NCI-H82 treated with DMSO at 0.1 percent for 48 hours (cell line): ENCODE measurements around the gene BARHL1.

ENCODE experiments used
- DNase-seq: peaks from one replicate; lab custom pipeline; 2025; ENCODE audit not compliant: unreplicated experiment; lab: John Stamatoyannopoulos, UW

The BARHL1 gene

DNA sequence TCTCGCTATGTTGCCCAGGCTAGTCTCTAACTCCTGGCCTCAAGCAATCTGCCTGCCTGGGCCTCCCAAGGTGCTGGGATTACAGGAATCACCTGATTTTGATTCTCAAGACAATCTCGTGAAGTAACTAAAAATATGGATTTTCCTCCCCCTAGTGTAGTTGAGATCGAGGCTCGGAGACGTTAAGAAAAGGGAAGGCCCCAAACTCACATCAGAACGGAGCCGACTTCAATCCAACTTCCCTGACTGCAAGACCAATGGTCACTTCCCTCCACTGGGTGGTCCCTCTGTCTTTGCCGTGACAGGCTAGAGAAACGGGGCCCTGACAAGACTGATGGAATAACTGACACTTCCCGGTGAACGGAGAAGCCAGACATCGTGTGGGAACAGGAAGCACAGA, 28.3 kb downstream of the BARHL1 start:
- DNase-seq, result no peak

DNA sequence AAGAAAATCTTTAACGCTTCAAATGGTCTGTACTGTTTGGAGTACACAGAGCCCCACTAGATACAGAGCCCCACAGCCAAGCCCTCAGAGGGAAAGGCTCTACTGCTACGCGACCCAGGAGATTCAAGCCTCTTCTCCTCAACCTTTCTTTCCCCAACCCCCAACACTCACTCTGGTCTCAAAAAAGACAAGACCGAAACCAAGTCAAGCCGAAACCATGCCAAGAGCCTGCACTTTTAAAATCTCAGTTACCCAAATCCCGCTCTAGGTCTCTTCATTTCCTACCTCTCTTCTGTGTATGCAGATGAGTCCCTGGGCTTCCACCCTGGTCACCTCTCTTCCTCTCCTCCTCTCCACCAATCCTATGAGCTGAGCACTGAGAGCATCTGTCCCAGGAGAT, 31.9 kb downstream of the BARHL1 start:
- DNase-seq, result no peak

DNA sequence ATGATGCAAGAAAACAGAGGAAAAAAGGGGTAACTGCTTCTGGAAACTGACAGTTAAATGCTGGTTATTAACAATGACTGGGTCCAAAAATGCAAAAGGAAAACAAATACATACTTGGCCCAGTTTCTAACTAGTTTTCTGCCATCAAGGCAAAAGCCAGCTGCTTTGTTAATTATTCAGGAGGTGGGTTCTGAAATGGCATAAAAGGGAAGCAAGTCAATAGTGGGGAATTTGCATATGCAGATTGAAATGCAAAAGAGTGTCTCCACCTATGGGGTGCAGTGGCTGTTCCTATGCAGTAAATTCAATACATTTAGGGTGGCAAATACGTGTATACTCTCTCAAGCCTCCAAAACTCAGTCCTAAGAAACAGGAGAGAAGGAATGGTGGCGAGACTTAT, 33.4 kb downstream of the BARHL1 start:
- DNase-seq, result no peak

DNA sequence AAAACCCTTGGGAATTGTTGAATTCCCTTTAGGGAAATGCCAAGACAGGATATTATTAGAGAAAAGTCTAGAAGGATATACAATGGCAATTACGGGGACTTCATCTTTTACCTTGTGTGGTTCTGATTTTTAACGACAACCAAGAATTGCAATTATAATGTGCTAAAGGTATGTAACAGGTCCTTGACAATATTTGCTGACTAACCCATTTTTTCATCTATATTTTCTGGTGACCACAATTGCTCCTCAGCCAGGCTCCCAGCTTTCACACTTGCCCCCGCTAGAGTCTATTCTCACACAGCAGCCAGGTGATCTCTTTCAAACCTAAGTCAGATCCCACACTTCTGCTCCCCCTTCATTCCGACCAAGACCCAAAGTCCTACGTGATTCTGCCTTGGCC, 34.3 kb downstream of the BARHL1 start:
- DNase-seq, result no peak

DNA sequence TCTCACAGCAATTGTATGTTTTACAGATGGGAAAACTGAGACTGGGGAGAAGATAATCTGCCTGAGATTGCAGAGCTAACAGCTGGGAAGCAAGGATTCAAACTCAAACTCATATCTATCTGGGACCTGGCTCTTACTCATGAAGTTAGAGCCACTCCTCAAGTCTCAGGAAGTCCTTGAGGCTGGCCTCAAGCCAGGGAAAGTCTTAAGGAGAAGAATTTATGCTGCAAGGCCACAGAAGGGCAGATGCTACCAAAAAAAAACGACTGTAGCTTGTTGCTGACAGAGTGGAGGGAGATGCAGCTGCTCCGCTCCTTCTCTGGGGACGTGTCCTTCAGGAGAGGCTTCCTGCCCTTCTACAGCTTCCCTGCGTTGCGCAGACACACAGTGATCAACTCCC, 39.8 kb downstream of the BARHL1 start:
- no peak for DNase-seq

DNA sequence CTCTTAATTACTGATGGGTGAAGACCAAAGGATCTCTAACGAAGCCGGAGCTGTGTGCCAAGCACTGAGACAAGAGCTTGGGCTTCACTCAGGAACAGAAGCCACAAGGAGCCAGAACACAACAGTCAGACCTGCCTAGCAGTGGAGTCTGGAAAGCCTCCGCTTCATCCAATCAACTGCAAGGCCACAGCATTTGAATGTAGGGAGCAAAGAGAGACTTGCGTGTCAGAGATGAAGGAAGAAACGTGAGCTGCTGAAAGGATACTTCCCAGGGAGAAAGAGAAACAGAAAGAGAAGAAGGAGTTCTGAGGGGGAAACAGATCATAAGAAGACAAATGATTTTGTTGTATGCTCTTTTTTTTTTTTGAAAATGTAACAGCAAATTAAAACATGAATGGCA, 43.9 kb downstream of the BARHL1 start:
- no peak for DNase-seq

DNA sequence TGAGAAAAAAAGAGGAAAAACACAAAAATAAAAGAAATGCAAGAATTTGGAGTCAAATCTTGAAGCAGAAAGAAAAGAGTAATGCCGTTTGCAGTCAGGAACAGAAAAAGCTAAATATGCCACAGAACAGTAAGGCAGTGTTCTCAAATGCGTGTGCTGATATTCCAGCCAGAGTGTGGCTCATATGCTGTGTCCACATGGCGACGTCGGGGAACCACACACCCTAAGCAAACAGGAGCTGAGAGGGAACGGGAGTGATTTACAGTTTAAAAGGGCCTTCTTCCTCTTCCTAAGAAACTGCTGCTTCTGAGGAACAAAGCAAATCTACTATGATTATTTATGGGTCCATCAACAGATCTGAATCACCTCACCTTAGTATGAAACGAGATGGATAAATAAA, 44.7 kb downstream of the BARHL1 start:
- DNase-seq, result no peak

DNA sequence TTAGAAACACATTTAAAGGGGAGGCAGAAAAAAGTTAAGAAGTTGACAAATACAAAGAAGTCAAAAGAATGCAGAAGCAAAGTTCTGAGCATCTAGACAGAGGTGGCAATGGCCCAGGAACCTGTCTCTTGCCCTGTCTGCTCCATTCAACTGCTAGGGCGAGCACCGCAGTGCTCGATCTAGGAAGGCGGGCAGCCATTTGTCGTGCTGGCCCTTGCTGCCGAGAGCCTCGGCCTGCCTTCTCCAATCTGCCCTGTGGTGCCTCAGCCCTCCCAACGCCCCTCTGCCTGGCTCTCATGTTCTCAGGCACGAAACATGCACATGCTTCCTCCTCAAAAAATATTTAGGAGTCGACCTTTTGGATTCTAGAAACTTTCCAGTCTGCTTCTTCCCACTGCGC, 45.2 kb downstream of the BARHL1 start:
- DNase-seq, result no peak

DNA sequence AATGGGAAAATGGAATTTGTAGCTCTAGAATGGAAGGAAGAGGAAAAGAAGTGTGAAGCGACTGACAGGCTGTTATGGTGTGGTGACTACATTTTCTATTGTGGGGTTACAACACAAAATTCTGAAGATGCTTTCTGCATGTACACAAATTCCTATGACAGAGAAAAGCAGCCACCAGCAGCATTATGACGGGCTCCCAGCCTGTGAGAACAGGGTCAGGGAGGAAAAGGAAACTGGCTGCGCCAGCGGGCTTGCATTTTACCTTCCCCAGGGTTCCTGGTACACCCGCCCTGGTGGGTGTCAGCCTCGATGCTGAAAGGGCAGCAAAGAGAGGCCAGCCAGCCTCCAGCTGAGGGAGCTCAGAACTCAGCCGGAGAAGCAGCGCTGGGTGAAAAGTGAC, 46.3 kb downstream of the BARHL1 start:
- DNase-seq, result no peak

DNA sequence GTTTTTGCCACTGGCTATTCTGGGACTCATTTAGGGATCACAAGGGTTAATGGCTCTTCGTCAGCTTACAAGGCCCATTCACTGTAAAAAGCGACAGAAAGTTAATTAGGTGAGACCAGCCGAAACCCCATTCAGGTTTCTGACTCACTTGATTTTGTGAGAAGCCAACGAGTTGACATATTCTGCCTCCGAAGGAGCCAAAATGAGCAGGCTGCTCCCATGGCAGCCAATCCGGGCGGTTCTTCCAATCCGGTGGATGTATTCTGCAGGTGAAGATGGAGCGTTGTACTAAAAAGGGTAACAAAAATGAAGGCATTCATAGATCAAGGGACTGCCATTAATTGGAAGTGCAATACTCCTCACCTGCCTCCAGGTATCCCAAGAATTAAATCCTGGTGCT, 47.7 kb downstream of the BARHL1 start:
- DNase-seq, result no peak

DNA sequence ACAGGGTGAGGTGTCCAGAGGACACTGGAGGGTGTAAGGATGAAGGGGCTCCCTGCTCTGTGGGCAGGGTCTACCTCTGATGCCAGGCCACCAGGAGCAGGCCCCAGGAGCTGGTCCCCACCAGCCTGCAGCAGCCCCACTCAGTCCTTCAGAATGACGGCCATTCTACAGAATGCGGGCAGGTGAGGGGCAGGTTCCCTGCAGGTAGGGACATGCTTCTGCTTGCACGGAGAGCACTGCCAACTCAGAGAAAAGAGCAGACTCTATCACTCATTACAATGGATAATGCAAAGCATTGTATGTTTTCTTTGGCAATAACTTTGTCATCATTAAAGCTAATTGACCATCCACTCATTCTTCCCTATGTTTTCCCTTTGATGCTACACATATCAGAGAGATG, 48.4 kb downstream of the BARHL1 start:
- no peak for DNase-seq

DNA sequence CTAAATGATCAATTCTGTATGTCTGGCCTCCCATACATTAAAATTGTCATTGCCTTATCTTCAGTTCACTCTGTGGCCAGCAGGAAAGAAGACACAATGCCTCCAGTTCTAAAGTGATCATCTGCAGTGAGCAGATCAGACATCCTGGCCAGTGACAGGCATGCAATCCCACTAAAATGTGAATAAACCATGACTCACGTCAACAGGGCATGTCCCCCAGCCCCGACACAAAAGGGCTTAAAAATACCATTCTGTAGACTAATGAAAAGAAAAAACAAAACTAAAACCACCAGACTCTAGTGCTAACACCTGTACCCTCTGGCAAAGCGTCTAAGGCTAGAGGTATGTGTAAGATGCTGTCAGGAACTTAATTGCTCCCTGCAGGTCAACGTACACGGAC, 48.9 kb downstream of the BARHL1 start:
- no peak for DNase-seq

DNA sequence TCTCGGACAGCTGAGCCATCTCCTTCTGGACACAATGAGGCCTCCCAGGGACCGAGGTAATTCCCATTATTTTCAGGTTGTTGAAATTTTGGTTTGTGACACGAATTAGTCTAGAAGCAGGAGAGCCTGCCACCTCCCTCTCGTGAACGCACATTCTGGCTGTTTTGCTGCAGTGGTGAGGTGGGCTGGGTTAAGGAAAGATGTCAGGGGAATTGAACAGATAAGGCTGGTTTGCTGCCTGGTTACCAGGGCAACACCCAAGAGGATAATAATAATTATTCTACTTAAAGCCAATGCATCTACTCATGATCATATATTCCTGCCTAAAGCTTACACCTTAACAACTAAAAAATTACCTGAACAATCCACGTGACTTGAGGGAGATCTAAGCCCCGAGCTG, 49.3 kb downstream of the BARHL1 start:
- DNase-seq, result no peak

DNA sequence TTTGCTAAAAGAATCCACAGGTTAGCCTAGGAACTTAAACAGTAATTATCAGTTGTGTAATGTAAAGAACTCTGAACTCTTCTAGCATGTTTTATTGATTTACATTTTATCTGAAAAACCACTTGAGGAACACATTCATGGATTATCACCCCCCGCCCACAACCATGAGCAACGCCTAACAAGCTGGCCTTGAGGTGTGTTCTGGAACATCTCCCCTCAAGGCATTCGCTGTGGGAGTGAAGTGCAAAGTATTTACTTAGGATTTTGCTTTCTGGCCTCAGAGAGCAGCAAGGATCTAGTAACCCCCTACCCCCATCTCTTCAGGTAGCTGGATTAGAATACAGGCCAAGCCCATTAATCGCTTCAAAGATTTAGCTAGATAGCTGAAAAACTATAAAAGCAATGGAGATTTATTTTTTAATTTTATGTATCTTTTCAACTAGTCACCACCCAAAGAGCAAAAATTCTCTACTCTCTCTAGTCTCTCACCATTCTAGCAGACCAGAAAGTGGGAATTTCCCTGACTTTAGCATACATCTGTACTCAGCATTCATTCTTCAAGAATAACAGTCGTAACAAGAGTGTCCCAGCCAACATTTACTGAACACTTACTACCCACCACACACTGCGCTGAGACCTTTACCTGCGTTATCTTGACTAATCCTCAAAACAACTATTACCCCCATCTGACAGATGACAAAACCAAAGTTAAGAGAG, 50.2 kb downstream of the BARHL1 start:
- no peak for DNase-seq

DNA sequence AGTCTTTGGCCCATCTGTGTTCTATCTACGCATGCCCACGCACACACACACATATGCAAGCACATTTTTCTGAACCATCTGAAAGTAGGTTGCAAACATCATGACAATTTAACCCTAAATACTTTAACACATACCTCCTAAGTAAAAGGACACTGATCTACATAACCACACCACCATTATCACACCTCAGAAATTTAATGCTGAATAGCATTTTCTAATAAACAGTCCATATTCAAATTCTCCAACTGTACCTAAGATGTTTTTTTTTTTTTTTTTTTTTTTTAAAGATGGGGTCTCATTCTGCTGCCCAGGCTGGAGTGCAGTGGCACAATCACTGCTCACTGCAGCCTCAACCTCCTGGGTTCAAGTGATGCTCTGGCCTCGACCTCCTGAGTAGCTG, 51.9 kb downstream of the BARHL1 start:
- DNase-seq, result no peak

DNA sequence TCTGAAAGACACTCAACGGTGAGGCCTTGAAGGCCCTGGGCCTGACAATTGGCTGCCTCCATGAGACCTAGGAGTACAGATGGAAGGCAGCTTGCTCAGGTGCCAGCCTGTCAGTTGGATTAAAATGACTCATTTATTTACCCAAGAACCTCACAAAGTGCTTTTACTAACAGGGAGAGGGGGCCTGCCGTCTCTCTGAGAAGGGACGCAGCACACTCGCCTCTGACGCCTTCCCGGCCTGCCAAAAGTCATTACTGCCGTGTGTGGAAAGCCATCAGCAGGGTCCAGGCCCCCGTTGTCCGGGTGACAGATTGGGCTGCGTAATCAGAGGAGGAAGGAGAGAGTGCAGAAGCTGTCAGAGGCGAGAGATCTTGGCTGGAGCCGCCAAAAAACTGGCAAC, 54.9 kb downstream of the BARHL1 start:
- DNase-seq, result no peak

DNA sequence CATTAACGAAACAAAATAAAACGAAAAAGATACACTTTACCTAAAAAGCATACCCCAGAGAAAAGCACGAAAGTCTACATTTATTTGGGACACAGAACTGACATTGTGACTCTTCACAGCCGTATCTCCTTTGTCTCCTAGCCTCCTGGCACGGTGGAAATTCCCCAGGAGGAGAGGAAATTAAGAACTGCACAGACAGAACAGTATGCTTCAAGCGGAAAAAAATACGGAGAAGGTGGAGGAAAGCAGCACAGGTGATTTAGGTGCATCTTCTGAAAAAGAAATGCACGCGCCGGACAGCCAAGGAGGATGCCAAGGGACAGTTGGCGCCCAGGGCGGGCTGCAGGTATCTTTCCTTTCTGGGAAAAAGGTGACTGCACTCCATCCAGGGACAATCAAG, 55.4 kb downstream of the BARHL1 start:
- no peak for DNase-seq

DNA sequence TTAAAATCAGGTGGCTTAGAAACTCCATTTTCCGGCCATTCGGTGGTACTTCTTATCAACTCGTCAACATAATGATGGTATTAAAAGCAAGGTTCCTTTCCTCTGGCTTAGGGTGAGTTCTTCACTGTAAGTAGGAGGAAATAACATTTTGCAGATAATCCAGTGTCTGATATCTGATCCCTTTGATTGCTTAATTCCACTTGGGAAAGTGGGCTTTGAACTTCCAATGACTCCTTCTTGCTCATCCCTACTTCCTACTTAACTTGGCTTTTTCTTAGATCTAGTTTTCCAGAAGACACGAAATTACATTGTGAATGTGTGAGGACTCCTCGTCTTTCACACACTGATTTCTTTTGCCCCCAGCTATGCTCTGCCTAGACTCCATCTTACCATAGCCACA, 55.8 kb downstream of the BARHL1 start:
- no peak for DNase-seq

DNA sequence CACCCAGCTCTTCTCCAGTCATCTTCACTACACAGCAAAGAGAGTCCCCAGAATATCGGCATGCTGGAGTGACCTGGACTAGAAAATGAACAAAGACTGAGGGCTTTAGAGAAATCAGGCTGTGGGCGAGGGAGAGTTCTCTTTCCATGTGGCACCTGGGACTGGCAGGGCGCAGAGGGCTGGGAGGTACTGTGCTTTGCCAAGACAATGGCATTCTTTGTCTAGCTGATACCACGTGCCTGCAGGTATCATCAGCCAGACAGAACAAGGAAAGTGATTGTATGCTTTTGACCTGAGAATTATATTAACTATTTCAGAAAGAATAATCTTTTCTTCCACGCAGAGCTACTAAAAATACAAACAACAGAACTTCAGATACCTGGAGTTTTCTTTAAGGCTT, 56.9 kb downstream of the BARHL1 start:
- DNase-seq, result no peak
